BLaER1 (cell line): ENCODE data around the gene FCHO2.
"Not testable (repeated sequence)": the region's sequence is repeated elsewhere in the genome, so short reads cannot be mapped to it uniquely, and the experiment has no call there.

Experiments used
- H3K27ac ChIP-seq: shearing (Covaris generic); formaldehyde crosslinking; 2 replicates; pipeline ENCODE4 v1.8.1; 2022
- H3K27me3 ChIP-seq: shearing (Covaris generic); formaldehyde crosslinking; 2 replicates; pipeline ENCODE4 v1.8.1; 2022
- H3K36me3 ChIP-seq: shearing (Covaris generic); formaldehyde crosslinking; 2 replicates; pipeline ENCODE4 v1.8.1; 2022
- H3K4me1 ChIP-seq: shearing (Covaris generic); formaldehyde crosslinking; 2 replicates; pipeline ENCODE4 v1.8.1; 2022
- H3K4me2 ChIP-seq: shearing (Covaris generic); formaldehyde crosslinking; 2 replicates; pipeline ENCODE4 v1.8.1; 2022
- H3K4me3 ChIP-seq: shearing (Covaris generic); formaldehyde crosslinking; 2 replicates; pipeline ENCODE4 v1.8.1; 2022
- H3K9ac ChIP-seq: shearing (Covaris generic); formaldehyde crosslinking; 2 replicates; pipeline ENCODE4 v1.8.1; 2022
- H3K9me3 ChIP-seq: shearing (Covaris generic); formaldehyde crosslinking; 2 replicates; pipeline ENCODE4 v1.8.1; 2022
- H4K20me1 ChIP-seq: shearing (Covaris generic); formaldehyde crosslinking; 2 replicates; pipeline ENCODE4 v1.8.1; 2022
- Cebpa-rat ChIP-seq: shearing (Covaris generic); IDR thresholded peaks from 2 replicates; pipeline ENCODE4 v1.8.1; 2022

FCHO2 gene

DNA sequence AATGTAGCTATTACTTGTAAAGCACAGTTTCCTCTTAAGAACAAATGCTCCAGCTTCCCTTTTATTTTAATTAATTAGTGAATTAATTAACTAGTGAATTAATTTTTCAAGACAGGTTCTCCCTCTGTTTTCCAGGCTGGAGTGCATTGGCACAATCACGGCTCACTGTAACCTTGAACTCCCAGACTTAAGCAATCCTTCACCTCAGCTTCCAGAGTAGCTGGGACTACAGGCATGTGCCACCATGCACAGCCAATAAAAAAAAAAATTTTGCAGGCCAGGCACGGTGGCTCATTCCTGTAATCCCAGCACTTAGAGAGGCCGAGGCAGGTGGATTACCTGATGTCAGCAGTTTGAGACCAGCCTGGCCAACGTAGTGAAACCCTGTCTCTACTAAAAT is 44.1 kb downstream of the FCHO2 start:
- Histone ChIP-seq H3K9ac (no peak overlapping the region), H4K20me1 (no peaks in the 10 kb centered on the region), H3K4me1 (no peaks in the 10 kb centered on the region), H3K27me3 (no peaks in the 10 kb centered on the region), H3K36me3 (peaks cover 12% of the 10 kb centered on the region; the same call in 1 of the 2 replicates), H3K4me2 (no peak overlapping the region), H3K4me3 (no peak overlapping the region), H3K9me3 (no peaks in the 10 kb centered on the region), H3K27ac (no peak overlapping the region)
- TF ChIP-seq Cebpa-rat = no peak

DNA sequence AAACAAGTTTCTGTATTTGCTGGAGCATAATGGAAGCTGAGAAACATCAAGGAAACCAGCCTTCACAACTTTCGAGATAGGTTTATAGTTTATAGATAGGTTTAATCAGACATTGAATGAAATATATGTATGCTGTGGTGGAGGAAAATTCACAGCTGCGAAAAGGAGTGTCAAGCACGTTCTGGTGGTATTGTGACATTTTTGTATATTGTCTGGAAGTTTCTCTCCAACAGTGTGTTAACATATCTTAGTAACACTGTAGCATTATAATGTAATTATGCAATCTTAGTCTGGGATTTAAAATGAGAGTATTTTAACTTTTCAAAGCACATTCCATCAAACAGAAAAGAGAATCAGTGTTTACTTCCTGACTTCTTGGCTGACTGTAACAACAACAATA is 50.0 kb downstream of the FCHO2 start:
- Histone ChIP-seq H3K4me2 (no peak overlapping the region), H3K27me3 (no peaks in the 10 kb centered on the region), H3K9ac (no peak overlapping the region), H3K36me3 (no peaks in the 10 kb centered on the region), H3K4me1 (no peaks in the 10 kb centered on the region), H3K27ac (no peak overlapping the region), H3K9me3 (no peaks in the 10 kb centered on the region), H4K20me1 (no peaks in the 10 kb centered on the region), H3K4me3 (no peak overlapping the region)
- no peak for TF ChIP-seq Cebpa-rat

DNA sequence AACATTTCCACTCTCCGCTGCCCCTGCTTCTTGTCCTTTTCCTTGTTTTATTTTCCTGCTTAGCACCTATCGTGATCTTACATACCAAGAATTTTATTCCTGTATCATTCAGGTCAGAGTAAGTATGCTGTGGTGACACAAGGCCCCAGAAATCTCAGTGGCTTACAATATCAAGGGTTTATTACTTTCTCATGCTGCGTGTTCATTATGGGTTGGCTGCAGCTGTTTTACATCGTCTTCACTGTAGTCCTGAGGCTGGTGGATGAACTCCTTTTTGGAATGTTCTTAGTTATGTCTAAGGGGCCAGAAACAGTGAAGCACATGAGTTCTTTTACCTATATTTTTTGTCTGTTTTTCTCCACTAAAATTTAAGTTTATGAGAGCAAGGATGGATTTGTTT is 51.2 kb downstream of the FCHO2 start:
- Histone ChIP-seq H3K4me2 (no peak overlapping the region), H3K4me1 (no peaks in the 10 kb centered on the region), H3K9ac (no peak overlapping the region), H3K27ac (no peak overlapping the region), H3K9me3 (no peaks in the 10 kb centered on the region), H4K20me1 (no peaks in the 10 kb centered on the region), H3K4me3 (no peak overlapping the region), H3K36me3 (no peaks in the 10 kb centered on the region), H3K27me3 (no peaks in the 10 kb centered on the region)
- no peak for TF ChIP-seq Cebpa-rat

DNA sequence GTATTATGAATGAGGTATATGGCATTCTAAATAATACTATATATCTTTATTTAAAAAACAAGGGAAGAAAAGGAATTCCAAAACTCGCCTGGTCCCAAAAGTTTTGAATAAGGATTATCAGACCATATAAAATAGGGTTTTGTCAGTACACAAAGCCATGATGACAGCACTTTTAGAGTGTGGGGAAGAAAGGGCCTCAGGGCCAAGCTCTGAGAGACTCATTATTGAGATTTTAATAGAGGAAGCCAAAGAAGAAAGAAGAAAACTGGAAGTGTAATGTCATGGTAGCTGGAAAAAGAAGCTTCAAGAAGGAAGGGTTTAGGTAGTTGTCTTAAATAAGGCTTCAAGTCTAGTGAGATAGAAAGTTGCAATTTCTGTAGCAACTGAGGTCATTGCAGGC is 53.0 kb downstream of the FCHO2 start:
- no peak for TF ChIP-seq Cebpa-rat
- H3K9ac ChIP-seq = no peak overlapping the region
- H3K27me3 ChIP-seq = no peaks in the 10 kb centered on the region
- no peak overlapping the region for H3K4me2 ChIP-seq
- H4K20me1 ChIP-seq = no peaks in the 10 kb centered on the region
- no peaks in the 10 kb centered on the region for H3K4me1 ChIP-seq
- no peaks in the 10 kb centered on the region for H3K9me3 ChIP-seq
- H3K36me3 ChIP-seq = no peaks in the 10 kb centered on the region
- H3K4me3 ChIP-seq = no peak overlapping the region
- H3K27ac ChIP-seq = no peak overlapping the region

DNA sequence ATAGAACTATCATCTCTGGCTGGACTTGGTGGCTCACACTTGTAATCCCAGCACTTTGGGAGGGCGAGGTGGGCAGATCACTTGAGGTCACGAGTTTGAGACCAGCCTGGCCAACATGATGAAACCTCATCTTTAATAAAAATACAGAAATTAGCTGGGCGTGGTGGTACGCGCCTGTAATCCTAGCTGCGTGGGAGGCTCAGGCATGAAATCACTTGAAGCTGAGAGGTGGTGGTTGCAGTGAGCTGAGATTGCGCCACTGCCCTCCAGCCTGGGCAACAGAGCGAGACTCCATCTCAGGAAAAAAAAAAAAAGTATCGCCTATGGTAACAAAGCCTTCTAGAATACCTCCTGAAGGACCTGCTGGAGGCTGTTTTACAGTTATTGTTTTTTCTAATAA is 55.8 kb downstream of the FCHO2 start:
- not testable (repeated sequence) for H3K27me3 ChIP-seq, H3K36me3 ChIP-seq, H3K4me2 ChIP-seq, H3K4me1 ChIP-seq, H3K27ac ChIP-seq, H3K9me3 ChIP-seq, H3K4me3 ChIP-seq, H4K20me1 ChIP-seq, H3K9ac ChIP-seq

DNA sequence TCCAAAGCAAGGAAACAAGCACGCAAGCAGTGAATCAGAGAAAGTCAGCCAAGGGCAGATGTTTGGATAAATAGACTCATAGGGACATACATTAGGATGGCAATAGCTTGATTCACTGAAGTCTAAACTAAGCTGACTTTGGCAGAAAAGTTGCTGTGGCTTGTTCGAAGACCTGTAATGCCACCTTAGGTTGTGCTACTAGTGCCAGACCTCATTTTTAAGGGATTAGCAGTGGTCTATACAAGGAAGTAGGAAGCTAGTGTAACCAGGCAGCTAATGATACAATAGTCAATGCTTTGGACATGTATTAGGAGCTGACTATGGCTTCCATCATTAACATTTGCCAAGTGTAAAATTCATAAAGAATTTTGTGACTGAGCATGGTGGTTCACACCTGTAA is 63.1 kb downstream of the FCHO2 start:
- no peaks in the 10 kb centered on the region for H3K9me3 ChIP-seq
- peaks cover 12% of the 10 kb centered on the region; the same call in 1 of the 2 replicates for H3K36me3 ChIP-seq
- H4K20me1 ChIP-seq = no peaks in the 10 kb centered on the region
- no peaks in the 10 kb centered on the region for H3K4me1 ChIP-seq
- no peak overlapping the region for H3K27ac ChIP-seq
- H3K4me2 ChIP-seq = no peak overlapping the region
- no peak for TF ChIP-seq Cebpa-rat
- H3K9ac ChIP-seq = no peak overlapping the region
- no peak overlapping the region for H3K4me3 ChIP-seq
- H3K27me3 ChIP-seq = no peaks in the 10 kb centered on the region

DNA sequence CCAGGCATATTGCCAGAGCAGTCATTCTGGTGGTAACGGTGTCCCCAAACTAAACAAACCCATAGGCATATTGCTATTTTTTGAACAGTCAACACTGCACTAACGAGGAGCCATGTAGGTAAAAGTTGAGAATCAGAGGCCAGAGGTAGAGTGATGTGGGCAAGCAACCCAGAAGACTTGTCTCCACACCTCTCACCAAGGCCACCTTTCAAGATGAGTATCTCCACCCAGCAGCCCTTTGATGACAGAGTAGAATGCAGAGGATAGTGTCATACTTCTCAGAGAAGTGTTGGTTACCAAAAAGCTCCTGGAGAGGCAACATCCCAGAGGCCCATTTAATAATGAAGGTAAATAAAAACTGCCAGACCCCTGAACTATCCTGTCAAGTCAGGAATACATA is 63.9 kb downstream of the FCHO2 start:
- Histone ChIP-seq H3K27ac (no peak overlapping the region), H3K4me3 (no peak overlapping the region), H3K9ac (no peak overlapping the region), H4K20me1 (no peaks in the 10 kb centered on the region), H3K4me2 (no peak overlapping the region), H3K4me1 (no peaks in the 10 kb centered on the region), H3K36me3 (peaks cover 12% of the 10 kb centered on the region; the same call in 1 of the 2 replicates), H3K9me3 (no peaks in the 10 kb centered on the region), H3K27me3 (no peaks in the 10 kb centered on the region)
- no peak for TF ChIP-seq Cebpa-rat

DNA sequence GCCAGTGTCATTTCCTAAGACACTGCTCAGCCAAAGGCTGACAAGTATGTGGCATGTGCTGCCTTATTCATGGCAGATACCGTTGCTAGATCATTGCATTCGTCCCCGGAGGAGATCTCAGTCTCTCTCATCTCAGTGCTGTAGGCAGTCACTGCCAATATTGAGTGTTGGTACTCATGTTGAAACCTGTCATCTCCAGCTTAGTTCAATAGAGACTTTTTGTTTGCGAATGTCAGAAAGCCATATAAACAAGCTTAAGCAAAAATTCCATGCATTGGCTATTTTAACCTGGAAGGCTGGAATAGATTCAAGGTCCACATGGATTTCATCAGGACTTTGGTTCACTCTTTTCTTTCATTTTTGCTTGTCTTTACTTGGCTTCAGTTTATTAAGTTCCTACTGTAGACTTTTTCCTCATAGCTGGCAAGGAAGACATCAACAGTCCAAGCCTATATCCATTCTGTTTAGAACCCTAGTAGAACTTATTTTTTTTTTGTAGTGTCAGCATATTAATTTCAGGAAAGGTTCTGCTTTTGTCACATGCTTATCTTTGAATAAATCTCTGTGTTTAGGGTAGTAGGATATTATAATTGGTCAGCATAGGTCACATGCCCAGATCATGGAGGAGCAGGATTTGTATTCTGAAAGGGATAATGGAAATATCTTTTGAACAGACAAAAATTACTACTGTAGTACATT is 66.8 kb downstream of the FCHO2 start:
- Histone ChIP-seq H4K20me1 (no peaks in the 10 kb centered on the region), H3K9me3 (no peaks in the 10 kb centered on the region), H3K27ac (no peak overlapping the region), H3K27me3 (no peaks in the 10 kb centered on the region), H3K4me3 (no peak overlapping the region), H3K9ac (no peak overlapping the region), H3K4me1 (no peaks in the 10 kb centered on the region), H3K36me3 (peaks cover 12% of the 10 kb centered on the region; the same call in 1 of the 2 replicates), H3K4me2 (no peak overlapping the region)
- TF ChIP-seq Cebpa-rat = no peak

DNA sequence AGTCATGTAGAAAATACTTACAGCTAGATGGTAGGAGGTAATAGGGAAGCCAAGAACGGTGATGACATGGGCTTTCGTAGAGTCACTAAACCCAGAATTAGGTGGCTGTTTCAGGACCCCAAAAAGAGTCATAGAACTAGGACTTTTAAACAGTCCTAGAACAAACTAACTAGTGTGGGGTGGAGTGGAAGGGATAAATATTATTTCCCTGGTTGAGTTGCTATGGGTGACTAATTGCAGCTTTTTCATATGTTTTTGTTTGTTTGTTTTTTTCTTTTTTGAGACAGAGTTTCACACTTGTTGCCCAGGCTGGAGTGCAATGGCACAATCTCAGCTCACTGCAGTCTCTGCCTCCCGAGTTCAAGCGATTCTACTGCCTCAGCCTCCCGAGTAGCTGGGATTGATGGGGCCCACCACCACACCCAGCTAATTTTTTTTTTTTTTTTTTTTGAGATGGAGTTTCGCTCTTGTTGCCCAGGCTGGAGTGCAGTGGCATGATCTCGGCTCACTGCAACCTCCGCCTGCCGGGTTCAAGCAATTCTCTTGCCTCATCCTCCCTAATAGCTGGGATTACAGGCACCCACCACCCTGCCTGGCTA is 69.2 kb downstream of the FCHO2 start:
- H3K9me3 ChIP-seq, H3K4me1 ChIP-seq, H3K27me3 ChIP-seq, H3K9ac ChIP-seq, H3K4me2 ChIP-seq, H4K20me1 ChIP-seq, H3K27ac ChIP-seq, H3K4me3 ChIP-seq: not testable (repeated sequence)
- peaks cover 13% of the 10 kb centered on the region; the same call in 1 of the 2 replicates for H3K36me3 ChIP-seq

DNA sequence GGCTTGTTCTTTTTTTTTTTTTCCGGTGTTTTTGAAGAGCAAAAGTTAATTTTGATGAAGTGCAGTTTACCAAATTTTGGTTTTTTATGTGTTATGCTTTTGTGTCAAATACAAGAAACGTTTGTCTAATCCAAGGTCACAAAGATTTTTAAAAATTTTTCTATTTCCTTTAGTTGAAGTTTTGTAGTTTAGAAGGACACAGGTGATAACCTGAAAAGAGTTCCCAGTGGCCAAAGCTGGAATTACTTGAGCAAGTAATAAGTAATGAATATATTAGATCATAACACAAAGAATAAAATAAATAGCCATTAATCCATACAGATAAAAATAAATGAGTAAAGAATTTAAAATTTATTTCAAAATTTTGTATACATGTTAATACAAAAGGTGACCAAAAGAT is 71.5 kb downstream of the FCHO2 start:
- Histone ChIP-seq H3K27me3 (no peaks in the 10 kb centered on the region), H4K20me1 (no peaks in the 10 kb centered on the region), H3K4me1 (no peaks in the 10 kb centered on the region), H3K36me3 (peaks cover 3% of the 10 kb centered on the region; the same call in 1 of the 2 replicates), H3K9me3 (no peaks in the 10 kb centered on the region), H3K27ac (no peak overlapping the region), H3K4me2 (no peak overlapping the region), H3K9ac (no peak overlapping the region), H3K4me3 (no peak overlapping the region)
- no peak for TF ChIP-seq Cebpa-rat
